Activated CD8-positive, alpha-beta memory T cell treated with anti-CD3 and anti-CD28 coated beads, Interleukin-2, amount 50 U/mL, for 1 hour (primary cell): ENCODE results near the gene SRL.
"Not testable (repeated sequence)": the region's sequence is repeated elsewhere in the genome, so short reads cannot be mapped to it uniquely, and the experiment has no call there.

ENCODE experiments used
- DNase-seq: peaks from one replicate; pipeline ENCODE4 v3.0.0-alpha.2; 2020; ENCODE audit errors: extremely low read depth

The SRL gene

DNA sequence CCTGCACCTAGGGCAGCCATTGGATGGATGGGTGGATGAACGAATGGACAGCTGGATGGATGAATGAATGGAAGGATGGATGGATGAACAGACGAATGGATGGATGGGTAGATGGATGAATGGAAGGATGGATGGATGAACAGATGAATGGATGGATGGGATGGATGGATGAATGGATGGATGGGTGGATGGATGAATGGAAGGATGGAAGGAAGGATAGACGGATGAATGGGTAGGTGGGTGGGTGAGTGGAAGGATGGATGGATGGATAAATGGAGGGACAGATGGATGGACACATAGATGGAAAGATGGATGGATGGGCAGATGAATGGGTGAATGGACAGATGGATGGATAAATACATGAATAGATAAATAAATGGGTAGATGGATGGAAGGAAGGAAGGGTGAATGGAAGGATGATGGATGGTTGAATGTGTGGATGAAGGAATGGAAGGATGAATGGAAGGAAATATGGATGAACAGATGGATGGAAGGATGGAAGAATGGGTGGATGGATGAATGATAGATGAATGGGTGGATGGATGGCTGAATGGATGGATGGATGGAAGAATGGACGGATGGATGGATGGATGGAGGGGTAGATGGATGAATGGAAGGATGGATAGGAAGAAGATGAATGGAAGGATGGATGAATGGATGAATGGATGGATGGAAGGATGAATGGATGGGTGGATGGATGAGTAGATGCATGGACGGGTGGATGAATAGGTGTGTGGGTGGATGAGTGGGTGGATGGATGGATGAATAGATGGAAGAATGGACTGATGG is 15.4 kb downstream of the SRL start:
- no peak for DNase-seq

DNA sequence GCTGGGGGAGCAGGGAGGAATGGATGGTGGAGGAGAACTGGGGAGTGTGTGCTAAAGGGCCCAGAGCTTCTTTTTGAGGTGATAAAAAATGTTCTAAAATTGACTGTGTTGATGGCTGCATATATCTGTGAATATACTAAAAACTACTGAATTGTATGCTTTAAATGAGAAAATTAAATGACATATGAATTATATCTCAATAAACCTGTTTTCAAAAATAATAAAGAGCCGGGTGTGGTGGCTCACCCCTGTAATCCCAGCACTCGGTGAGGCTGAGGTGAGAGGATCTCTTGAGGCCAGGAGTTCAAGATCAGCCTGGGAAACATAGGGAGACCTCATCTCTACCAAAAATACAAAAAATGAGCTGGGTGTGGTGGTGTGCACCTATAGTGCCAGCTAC is 16.8 kb downstream of the SRL start:
- DNase-seq, result no peak

DNA sequence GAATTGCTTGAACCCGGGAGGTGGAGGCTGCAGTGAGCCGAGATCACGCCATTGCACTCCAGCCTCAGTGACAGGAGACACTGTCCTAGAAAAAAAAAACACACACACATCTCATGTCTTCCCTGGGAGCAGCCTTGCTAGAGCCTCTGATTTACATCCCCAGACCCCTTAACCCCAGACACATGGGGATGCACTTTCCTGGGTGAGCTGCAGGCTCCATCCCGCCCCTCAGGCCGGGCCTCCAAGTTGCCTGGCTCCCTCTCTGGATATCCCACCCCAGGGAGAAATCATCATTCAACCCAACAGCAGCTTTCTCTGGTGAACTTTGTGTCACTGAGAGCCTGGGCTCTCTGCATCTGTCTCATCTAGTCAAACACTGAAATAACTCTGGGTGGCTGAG is 21.5 kb downstream of the SRL start:
- no peak for DNase-seq

DNA sequence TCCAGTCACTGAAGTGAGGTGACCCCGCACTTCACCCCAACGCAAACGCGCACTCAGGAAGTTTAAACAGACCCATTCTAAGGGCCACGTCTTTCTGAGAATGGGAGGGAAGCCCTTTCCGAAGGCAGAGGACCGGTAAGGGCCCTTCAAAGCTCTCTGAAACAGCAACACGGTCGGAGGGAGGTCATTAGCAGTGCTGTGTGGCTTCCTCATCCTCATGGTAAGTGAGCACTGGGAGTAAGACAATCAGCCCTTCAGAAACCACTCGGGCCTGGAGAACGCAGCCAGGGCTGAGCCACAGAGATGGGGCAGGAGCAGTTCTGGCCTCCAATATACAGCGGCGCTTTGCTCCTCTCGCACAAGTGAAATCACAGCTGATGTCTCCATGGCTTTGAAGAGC is 23.7 kb downstream of the SRL start:
- no peak for DNase-seq

DNA sequence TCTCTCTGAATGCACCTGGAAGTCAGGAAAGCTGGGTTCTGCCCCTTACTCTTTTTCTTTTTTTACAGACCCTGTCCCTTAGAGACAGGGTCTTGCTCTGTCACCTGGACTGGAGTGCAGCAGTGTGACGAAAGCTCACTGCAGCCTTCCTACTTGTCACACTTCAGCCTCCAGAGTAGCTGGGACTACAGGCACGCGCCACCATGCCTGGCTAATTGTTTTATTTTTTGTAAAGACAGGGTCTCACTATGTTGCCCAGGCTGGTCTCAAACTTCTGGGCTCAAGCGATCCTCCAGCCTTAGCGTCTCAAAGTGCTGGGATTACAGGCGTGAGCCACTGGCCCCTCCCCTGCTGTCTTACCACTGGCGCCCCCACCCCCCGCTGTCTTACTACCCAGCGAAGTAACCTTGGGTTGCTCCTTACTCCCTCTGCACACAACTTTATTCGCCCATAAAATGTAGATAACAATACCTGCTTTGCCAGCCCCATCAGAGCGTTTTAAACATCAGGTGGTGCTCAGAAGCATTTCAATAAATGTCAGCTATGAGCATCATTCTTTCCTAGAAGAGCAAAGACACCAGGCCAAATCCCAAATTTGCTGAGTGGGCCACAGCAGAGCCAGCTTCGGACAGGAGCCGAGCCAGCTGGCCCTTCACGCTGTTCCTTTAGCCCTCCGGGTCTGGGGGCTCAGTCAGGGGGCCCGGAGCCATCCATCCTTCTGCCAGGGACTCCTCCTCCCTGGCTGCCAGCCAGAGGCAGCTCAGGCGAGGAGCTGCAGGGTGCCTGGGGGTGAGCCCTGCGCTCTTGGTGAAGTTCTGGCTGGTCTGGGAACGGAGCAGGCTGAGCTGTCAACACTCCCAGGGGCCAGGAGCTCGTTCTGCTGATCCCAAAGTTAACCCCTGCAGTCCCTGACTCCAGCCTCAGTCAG is 24.4 kb downstream of the SRL start:
- DNase-seq, result no peak

DNA sequence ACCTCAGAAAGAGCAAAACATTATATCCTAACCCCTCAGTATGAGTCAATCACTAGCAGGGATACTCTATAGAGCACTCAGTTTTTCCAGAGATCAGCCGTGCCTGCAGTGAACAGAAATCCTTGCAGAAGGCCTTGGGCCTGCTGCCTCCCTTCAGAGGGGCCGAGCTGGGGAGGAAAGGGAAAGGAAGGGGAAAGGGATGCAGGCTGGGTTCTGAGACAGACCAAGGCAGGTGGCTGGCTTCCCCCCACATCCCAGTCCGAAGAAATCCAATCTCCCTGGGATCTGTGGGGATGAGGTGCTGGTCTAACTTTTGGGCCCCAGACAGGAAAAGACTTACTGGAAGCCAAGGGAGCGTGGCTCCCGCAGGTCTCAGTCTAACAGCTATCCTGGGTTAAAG is 25.3 kb downstream of the SRL start:
- no peak for DNase-seq

DNA sequence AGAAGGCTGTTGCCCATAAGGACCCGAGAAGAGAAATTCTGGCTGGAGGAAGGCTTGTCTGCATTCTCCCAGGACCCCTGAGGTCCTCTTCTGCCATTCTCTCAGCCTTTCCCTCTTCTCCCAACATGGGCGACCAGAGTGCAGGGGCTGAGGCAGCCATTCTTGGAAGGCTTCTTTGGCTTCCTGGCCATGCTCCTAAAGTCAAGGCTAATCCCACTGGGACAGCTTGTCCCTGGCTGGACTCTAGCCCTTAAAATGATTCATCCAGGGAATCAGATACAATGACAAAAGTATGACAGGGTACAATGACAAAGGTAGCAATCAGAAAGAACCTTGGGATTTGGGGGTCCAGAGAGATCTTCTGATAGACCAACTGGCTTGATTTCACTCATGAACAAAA is 26.8 kb downstream of the SRL start:
- DNase-seq, result no peak

DNA sequence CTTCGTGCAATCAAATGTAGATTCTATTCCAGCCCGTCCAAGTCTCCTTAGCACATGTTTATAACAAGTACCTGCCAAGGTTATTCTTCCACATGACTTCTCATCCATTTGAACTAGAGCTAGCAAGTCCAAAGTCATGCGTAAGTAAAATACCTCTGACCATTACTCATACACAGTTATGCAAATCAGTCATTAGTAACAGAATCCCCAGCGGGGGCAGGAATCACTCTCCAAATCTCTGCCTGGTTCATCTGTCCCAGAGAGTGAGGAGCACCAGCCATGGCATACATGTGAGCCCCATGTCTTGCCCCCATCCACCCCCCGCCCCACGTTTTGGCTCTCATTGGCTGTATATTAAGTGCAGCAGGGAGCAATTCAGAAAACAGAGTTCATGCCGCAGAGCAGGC is 27.7 kb downstream of the SRL start:
- DNase-seq, result no peak

DNA sequence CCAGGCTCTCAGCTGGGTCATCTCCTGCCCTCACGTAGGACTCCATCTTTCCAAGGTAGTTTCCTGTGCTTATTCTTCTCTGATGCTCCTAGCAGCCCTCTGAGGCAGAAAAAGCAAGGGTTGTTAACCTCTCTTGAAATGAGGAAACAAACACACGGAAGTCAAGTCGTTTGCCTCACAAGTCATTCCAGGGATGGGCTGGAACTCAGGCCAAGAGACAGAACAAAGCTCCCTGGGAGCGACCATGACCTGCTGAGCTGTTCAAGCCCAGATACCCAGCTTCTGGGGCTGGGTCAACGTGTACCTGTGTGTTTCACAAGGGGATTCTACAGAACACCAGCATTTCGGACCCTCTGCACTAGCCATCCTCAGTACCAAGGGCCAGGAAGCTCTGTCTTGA is 28.1 kb downstream of the SRL start:
- no peak for DNase-seq

DNA sequence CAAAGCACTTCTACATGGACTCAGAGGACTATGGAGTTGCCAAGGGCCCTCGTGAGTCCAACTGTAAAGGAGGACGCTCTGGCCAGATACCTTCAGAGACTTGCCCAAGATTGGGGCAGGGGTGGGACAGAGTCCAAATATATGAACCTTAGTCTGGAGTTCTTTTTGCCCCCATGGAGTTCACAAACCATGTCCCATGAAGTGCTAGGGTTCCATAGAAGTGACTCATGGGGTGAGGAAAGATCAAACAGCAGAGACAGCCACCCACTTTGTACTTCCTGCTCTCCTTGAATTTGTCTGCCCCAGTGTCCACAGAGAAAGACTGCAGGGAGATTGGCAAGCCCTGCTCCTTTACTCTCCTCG is 29.0 kb downstream of the SRL start:
- DNase-seq, result no peak

DNA sequence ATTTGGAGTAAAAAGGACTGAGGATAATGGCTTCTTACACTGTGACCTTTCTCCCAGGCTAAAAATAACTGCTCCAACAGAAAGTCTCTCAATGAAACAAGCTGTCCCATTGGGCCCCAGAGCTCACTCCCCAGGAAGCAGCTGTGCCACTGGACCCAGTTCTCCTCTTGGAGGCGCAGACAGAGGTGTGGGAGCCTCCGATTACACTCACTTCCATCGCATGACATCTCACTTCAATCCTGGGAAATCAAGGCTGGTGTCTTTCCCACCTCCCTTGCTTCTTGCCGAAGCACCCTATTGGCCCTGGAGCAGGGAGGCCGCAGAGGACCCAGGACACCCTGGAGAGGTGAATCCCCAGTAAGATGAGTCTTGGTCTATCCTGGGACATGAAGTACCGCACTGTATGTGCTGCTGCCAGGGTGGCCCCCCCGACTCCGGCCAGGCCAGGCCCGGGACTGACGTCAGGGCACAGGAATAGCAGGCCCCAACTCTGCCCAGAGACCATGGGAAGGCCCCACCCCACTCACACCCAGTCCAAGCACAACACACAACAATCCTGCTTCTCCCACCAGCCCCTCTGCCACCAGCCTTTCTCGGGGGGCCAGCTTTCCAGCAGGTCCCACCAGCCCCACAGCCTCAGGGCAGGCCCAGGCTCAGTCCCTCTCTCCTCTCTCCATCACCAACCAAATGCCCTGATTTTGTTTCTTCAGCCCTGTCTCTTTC is 29.5 kb downstream of the SRL start:
- DNase-seq, result no peak

DNA sequence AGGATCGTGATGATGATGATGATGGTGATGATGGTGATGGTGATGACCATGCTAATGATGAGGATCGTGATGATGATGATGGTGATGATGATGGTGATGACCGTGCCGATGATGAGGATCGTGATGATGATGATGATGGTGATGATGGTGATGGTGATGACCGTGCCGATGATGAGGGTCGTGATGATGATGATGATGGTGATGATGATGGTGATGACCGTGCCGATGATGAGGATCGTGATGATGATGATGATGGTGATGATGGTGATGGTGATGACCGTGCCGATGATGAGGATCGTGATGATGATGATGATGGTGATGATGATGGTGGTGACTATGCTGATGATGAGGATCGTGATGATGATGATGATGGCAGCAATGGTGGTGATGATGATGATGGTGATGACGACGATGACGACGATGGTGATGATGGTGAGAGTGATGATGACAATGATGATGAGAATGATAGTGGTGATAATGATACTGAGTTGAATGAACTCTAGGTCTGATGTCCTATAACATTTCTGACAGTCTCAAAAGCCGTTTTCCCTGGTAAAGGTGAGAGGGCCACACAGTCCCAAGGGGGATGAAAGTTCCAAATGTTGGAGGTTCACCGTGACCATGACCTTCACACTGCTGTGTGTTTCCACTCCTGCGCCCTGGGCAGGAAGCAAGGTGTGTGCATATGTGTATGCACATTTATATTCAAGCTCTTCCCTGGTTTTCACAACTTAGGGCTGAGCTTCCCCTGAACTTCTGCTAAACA is 30.3 kb downstream of the SRL start:
- not testable (repeated sequence) for DNase-seq

DNA sequence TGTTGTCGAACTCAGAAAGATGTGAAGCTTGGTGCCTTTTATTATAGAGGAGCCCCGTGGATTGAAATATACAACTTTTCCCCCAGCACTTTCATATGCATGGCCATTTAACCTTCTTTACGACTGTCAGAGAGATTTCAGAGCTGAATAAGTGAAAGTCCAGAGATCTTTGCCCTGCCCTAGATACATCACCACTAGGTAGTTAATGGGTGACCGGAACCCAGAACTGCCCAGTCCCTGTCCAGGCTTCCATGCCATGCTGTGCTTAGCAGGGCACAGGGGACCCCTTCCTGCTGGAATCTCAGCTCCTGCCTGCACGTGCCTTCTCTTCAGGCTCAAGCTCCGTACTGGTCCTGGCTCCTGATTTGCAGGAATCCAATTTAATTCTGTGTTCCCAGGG is 32.2 kb downstream of the SRL start:
- no peak for DNase-seq

DNA sequence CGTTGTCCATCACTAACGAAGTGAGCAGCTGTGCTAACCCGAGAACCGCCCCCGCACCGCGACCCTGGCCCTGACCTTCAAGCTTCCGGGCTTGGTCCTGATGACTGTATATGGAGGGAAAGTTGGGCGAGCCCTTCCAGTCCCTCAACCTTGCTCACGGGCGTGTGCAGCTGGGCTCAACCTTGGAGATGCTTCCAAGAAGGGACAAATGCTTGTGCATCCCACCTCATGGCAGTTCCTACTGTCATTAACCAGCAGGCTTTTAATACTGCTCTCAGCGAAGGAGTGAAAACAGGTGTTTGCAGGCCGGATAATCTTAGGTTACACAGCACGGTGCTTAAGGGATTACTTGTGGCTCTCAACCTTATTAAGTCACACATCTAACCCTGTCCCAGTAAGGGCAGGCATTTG is 33.5 kb downstream of the SRL start:
- DNase-seq, result no peak

DNA sequence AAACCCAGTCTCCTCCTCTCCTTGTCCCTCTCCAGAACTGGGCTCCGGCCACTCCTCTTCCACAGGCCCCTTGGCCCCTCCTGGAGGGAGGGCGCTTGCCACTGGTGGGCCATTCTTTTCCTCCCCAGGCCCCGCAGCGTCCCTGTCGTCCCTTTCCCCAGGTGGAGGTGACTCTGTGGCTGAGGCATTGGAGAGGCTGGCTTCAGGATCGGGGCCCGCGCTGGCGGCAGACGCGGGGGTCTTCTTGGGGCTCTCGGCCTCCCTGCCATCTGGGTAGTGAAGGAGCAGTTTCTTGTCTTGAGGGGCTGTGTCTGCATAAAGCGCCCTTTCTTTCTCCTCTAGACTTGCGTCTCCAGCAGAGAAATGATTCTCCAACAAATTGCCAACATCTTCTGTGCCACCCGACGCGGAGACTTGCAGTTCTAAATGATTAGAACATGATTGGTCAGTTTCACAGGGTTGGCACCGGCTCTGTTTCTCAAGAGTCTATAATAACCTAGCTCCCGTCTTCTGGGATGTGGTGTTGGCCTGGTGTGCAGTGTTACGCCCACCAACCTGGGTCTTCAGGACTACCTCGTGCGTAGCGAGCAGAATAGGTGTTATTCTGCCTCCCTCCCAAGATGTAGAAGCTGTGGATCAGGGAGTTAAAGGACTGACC is 34.1 kb downstream of the SRL start:
- no peak for DNase-seq

DNA sequence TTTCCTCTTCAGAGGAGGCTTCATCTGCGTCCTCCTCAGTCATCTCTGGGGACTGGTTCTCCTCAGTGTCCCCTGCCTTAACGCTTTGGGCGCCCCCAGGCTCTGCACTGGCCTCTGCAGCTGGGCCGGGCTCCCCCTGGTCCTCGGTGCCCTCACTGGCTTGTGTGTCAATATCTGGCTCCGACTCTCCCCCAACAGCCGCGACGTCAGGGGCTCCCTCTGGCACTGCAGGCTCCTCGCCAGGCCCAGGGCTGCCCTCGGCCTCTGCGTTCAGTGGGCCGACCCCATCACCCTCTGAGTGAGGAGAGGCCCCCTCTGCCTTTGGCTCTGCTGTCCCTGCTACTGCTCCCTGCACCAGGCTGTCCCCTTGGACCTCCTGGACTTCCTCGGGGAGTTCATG is 34.7 kb downstream of the SRL start:
- no peak for DNase-seq

DNA sequence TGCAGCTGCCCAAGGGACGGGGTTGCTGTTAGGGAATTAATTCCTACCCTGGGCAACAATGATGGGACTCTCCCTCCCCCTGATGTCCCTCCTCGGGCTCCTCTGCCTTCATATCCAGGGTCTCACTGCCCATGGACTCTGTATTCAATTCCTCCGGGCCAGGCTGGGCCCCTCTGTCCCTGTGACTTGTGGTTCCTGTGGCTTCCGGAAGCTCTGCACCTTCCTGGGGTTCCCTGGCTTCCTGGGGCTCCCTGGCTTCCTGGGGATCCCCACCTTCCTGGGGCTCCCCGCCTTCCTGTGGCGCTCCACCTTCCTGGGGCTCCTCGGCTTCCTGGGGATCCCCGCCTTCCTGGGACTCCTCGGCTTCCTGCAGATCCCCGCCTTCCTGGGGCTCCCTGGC is 35.2 kb downstream of the SRL start:
- no peak for DNase-seq

DNA sequence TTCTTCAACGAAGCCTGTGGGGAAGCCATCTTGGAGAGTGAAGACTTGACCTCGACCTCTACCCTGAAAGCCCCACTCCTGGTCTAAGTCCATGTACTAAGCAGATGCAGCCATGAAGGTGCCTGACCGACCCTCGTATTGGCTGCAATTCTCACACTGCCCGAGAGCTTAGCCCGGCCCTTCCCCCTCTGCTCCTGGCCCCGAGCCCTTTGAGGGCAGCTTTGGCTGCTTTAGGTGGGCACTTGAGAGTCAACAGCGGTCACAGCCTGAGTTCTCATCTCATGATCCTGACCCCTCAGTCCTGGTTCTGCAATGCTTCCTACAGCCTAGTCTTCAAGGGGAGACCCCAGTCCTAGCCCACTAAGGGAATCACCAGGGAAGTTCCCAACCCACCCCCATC is 35.9 kb downstream of the SRL start:
- no peak for DNase-seq

DNA sequence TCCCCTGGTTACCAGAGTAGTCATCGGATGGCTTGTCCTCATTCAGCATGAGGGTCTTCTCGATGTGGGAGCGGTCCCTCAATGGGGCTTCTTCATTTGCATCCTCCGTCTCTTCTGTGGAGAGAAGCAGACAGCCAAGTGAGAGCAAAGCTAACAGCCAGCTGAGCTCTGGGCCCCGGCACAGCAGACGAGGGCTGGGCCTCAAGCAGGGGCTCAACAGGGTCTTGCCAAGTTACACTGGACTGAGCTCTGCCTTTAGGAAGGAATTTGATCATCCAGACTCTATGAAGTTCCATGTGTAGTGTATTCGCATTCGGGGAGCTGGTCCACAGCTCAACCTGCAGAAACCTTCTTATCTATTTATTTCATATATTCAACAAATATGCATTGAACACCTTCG is 37.4 kb downstream of the SRL start:
- no peak for DNase-seq

DNA sequence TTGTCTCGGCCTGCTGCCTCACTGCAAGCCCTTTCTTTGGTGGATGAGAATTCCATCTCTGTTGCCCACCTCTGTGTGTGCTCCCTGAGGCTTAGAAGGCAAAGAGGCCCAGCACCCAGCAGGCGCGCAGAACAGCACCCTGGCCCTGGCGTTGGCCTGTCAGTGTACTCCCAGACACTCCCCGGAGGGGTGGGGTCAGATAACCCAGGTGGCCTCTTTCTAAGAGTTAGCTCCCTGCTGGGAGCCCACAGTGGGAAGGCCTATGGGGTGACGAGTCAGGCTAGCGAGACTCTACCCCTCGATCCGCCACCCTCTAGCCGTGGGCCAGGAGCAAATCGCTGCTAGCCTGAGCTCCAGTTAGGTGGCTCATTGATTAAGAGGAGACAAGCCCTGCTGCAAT is 38.1 kb downstream of the SRL start:
- DNase-seq, result no peak

DNA sequence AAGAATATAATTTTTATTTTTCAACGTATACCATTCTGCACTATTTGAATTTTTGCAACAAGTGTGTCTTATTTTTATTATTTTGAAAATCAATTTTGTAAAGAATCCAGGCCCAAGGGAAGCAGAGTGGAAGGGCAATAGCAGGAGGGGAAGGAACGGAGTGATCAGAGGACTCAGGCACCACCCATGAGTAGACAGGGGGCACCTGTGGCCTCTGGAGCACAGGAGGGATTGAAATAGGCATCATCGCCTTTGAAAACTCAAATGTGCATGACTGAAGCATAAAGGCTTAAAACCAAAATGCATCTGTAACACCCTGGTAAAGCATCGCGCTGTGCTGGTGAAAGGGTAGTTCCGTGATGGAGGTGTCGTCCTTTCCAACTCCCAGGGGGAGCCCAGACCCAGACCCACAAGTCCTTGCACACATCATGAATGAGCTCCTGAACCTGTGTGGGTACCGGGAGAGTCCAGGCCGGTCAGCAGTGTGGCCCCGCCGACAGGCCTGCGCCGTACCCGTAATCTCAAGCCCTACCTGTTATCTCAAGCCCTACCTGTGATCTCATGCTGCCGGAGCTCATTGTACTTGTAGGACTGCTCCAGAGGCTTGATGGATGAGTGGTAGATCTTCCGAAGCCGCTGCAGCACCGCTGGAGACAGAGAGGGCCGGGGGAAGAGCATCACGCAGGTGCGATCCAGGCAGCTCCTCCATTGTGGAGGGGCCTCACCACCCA is 39.1 kb downstream of the SRL start:
- DNase-seq, result no peak
